Stimulated activated naive CD8-positive, alpha-beta T cell treated with anti-CD3 and anti-CD28 coated beads, Interleukin-15, Interleukin-2, amounts not matched to agents 100 U/mL and 50 U/mL, for 24 hours (primary cell): ENCODE results near the gene PGP.

Experiments
- ATAC-seq: fragments of 150-1000 bp; cut with Tn5 transposase; one replicate; pipeline ENCODE4 v1.10.0; 2021
- DNase-seq: peaks from one replicate; pipeline ENCODE4 v3.0.0; 2021

Gene PGP

GRCh38 chr16:2163211-2163881 is 51.3 kb downstream of the PGP start:
- no peak for DNase-seq
- ATAC-seq: peak; percentile 47

GRCh38 chr16:2162676-2163118 is 51.9 kb downstream of the PGP start:
- DNase-seq (no peak), ATAC-seq (no peak)

GRCh38 chr16:2161911-2162310 is 52.7 kb downstream of the PGP start:
- ATAC-seq (no peak), DNase-seq (no peak)
